Measurements from ENCODE around the gene TIMM50.

TIMM50 gene

DNA sequence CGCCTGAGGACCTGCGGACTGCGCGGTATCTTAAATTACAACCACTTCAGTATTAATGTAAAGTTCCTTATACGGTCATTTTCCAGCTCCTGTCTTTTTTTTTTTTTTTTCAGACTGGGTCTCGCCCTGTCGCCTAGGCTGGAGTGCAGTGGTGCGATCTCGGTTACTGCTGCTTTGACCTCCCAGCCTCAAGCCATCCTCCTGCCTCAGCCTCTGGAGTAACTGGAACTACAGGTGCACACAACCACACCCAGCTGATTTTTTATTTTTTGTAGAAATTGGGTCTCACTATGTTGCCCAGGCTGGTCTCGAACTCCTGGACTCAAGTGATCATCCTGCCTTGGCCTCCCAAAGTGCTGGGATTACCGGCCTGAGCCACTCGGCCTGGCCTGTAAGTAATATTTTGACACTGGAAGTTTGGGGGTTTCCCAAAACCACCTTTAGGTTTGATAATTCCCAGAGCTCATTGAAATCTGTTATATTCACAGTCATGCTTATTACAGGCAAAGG, 52.4 kb downstream of the TIMM50 start:
- TF ChIP-seq, protein P1, sequence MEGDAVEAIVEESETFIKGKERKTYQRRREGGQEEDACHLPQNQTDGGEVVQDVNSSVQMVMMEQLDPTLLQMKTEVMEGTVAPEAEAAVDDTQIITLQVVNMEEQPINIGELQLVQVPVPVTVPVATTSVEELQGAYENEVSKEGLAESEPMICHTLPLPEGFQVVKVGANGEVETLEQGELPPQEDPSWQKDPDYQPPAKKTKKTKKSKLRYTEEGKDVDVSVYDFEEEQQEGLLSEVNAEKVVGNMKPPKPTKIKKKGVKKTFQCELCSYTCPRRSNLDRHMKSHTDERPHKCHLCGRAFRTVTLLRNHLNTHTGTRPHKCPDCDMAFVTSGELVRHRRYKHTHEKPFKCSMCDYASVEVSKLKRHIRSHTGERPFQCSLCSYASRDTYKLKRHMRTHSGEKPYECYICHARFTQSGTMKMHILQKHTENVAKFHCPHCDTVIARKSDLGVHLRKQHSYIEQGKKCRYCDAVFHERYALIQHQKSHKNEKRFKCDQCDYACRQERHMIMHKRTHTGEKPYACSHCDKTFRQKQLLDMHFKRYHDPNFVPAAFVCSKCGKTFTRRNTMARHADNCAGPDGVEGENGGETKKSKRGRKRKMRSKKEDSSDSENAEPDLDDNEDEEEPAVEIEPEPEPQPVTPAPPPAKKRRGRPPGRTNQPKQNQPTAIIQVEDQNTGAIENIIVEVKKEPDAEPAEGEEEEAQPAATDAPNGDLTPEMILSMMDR (conservative IDR thresholded peaks at IDR 0.05; ENCODE audit: low read depth) = peak; percentile 64
- H3K27ac ChIP-seq = peak overlapping the region; percentile 79; the same call in 1 of the 2 replicates
- ChIA-PET POLR2A (ENCODE audit: low non-redundant PET) (no interaction called here), CTCF (interaction anchor here (0.7 to 2.9 kb wide), 10 partner anchors 13 to 97 kb away, joined by 3 to 14 read pairs (median 5); partner anchors contain the start of genes RPS16 and SUPT5H)
- no peak for DNase-seq (ENCODE audit: low spot score)

DNA sequence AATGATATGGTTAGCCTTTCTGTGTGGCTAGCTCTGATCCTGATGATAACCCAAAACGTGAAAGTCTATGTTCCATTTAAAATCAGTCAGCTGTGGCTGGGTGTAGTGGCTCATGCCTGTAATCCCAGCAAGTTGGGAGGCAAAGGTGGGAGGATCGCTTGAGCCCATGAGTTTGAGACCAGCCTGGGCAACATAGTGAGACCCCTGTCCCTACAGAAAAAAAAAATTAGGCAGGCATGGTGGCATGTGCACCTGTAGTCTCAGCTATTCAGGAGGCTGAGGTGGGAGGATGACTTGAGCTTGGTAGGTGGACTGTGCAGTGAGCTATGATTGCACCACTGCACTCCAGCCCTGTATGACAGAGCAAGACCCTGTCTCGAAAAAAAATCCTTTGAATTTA, 53.2 kb downstream of the TIMM50 start:
- TF ChIP-seq, protein P1 (conservative IDR thresholded peaks at IDR 0.05; ENCODE audit: low read depth) = no peak
- CTCF ChIA-PET = interaction anchor here (0.6 to 2.9 kb wide), 7 partner anchors 24 to 122 kb away, joined by 3 to 14 read pairs (median 5); no protein-coding TSS in a partner anchor
- POLR2A ChIA-PET (ENCODE audit: low non-redundant PET) = no interaction called here

DNA sequence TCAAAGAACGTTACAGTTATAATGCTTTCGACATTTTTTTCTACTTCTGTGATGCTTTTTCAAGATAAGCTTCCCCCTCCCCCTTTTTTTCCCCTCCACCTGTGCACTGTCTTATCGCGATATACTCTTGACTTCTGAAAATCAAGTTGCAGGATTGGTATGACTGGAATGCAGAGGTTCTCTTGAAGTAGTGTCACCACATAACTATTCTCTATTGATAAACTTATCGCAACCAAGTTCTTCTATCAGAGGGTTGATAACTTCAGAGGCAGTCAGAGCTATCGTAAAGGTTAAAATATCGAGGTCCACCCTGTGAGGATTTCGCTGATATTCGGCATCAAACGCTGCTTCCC, 58.5 kb downstream of the TIMM50 start:
- TF ChIP-seq, protein P1 (conservative IDR thresholded peaks at IDR 0.05; ENCODE audit: low read depth) = no peak
- ChIA-PET CTCF (interaction anchor here (0.6 to 1.5 kb wide), 4 partner anchors 15 to 547 kb away, joined by 3 to 5 read pairs (median 4); no protein-coding TSS in a partner anchor), POLR2A (ENCODE audit: low non-redundant PET) (no interaction called here)
- peak overlapping the region; percentile 84 for H3K27ac ChIP-seq
- peak; percentile 66 for DNase-seq (ENCODE audit: low spot score)

More for the DNA sequence above, 53.2 kb downstream of the TIMM50 start:
- no peak overlapping the region for H3K27ac ChIP-seq
- no peak for DNase-seq (ENCODE audit: low spot score)

DNA sequence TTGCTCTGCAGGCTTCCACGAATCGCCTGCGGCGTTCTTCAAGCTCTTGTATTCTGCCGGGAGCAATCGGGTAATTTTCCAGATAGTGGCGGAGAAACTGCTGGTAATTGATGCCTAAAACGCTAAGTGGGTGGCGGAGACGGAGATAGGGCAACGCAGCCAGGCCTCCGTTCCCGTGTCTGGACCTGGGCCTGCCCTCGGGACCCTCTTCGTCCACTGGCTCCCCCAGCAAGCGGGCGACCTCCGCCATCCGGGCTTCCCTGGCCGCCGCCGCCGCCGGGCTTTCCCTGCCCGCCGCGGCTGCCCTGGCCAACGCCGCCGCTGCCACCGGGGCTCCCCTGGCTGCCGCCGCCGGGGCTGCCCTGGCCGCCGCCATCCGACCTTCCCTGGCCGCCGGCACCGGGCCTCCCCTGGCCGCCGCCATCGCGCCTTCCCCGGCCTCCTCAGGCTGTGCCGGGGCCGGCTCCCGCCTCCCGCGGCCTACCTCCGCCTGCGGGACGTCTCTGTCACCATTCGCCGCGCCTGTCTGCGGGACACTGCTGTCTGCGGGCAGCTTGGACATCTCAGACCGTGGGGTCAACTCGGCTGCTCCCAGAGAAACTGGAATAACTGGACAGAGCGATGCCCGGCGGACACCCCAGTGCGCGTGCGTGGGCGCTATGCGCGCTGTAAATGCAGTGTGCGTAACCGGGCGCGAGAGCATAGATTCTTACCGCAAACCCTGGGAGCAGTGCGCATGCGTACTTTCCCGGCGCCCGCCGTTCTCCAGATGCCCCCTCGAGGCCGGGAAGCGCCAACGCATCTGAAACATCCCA, 59.1 kb downstream of the TIMM50 start, which contains the start of gene EID2:
Gene EID2, minus strand, starts transcription at position 644 of the 815 bp plus-strand sequence. Its CDS starts 82 bp downstream, at position 562.
- ChIA-PET POLR2A (ENCODE audit: low non-redundant PET) (no interaction called here), CTCF (interaction anchor here (0.6 to 1.5 kb wide), 4 partner anchors 15 to 547 kb away, joined by 3 to 5 read pairs (median 4); no protein-coding TSS in a partner anchor)
- peak within 1 kb of the TSS; percentile 84 for H3K27ac ChIP-seq
- TF ChIP-seq, protein P1 (conservative IDR thresholded peaks at IDR 0.05; ENCODE audit: low read depth) = peak; percentile 88
- peak; percentile 99 for DNase-seq (ENCODE audit: low spot score)

DNA sequence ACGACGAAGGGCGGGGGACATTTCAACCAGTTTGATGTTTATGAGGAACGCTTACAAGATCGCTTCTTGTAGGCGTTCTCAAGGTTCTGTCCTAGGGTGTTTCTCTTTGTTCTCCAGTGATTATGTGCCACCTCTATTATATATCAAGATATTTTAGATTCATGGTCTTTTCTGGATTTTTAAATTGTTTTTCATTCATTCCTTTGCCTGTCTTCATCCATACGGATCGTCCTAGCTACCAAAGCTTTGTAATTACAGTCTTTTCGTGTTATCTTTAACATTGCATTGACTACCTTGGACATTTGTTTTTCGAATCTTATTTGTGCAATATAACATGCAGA, 59.7 kb downstream of the TIMM50 start:
- peak overlapping the region; percentile 84 for H3K27ac ChIP-seq
- POLR2A ChIA-PET (ENCODE audit: low non-redundant PET) = no interaction called here
- DNase-seq (ENCODE audit: low spot score) = no peak
- CTCF ChIA-PET = interaction anchor here (0.6 to 1.5 kb wide), 3 partner anchors 43 to 100 kb away, joined by 3 to 5 read pairs (median 3); no protein-coding TSS in a partner anchor
- TF ChIP-seq, protein P1 (conservative IDR thresholded peaks at IDR 0.05; ENCODE audit: low read depth) = peak; percentile 59; the same call in 1 of the 2 replicates

Measured in RWPE1 (cell line).